ENCODE results near the gene ZDHHC1. TPM values are rescaled to one million over a fixed set of nuclear protein-coding genes. Genes with fewer than 3 reads are reported as not detected.

The ZDHHC1 gene
- polyA plus RNA-seq, 1 of the 3 experiments (the other 2 are of a cell fraction) = 15.8 TPM

DNA sequence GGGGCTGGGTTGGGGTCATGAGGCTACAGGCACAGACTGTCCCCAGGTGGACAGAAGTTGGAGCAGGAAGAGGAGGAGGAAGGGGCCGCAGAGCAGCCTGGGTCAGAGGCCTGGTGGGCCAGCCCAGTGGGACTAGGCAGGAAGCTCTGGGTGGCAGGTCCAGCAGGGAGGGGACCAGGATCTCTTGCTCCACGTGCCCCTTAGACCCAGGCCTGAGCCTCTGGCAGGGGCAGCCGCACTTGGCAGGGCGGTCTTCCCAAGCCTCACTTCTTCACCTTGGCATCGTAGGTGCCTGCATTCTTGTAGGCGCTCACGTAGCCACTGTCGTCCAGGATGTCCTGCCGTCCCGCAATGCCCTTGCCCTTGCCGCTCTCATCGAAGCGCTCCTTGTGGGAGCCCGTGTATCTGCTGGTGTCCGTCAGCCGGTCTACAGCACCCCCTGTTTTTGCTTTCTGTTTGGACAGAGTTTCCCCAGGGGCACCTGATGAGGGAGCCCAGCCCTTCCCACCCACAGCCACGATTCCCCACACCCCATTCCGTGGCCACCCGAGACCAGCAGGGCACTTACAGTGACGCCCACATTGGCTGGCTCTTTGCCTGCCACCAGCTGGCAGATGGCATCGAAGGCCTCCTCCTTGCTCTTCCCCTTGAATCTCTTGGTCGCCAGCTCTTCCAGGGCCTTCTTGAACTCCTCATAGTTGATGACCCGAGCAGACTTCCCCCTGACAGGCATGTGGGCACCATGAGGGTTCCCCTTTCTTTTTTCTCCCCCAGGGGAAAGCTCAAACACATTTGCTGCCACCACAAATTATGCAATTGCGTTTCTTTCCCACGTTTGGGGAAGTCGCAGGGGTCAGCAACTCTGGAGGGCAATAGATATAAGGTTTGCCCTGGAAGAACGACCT, 26.1 kb downstream of the ZDHHC1 start:
- Histone ChIP-seq H3K4me2 (no peak overlapping the region), H2AFZ (ENCODE audit: low read depth) (no peak overlapping the region), H4K20me1 (ENCODE audit: insufficient read depth) (no peaks in the 10 kb centered on the region), H3K36me3 (replicated peaks in 1 of 2; ENCODE audit: control insufficient read depth in 1 of 2, insufficient read depth in 2 of 2, low read length in 1 of 2) (no peaks in the 10 kb centered on the region), H3K27ac (ENCODE audit: low read depth in 2 of 2, low read length in 1 of 2) (no peak overlapping the region; a peak in 1 of 4 replicates), H3K4me3 (ENCODE audit: low read depth in 2 of 2, low read length in 1 of 2) (no peak overlapping the region), H3K27me3 (ENCODE audit: insufficient read depth) (no peaks in the 10 kb centered on the region), H3K79me2 (ENCODE audit: insufficient read depth) (no peaks in the 10 kb centered on the region), H3K9me2 (no peaks in the 10 kb centered on the region), H3K4me1 (ENCODE audit: control insufficient read depth in 1 of 2, insufficient read depth in 2 of 2, low read depth in 1 of 2, low read length in 1 of 2) (peaks cover 13 to 43% of the 10 kb centered on the region in 2 experiments; a peak in 2 of 4 replicates), H3F3A (replicated peaks; ENCODE audit: insufficient read depth) (peaks cover 5% of the 10 kb centered on the region), H3K9ac (no peak overlapping the region), H3K9me3 (no peaks in the 10 kb centered on the region)
- no peak for DNase-seq
- TF ChIP-seq, protein P1, sequence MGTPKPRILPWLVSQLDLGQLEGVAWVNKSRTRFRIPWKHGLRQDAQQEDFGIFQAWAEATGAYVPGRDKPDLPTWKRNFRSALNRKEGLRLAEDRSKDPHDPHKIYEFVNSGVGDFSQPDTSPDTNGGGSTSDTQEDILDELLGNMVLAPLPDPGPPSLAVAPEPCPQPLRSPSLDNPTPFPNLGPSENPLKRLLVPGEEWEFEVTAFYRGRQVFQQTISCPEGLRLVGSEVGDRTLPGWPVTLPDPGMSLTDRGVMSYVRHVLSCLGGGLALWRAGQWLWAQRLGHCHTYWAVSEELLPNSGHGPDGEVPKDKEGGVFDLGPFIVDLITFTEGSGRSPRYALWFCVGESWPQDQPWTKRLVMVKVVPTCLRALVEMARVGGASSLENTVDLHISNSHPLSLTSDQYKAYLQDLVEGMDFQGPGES (IDR thresholded peaks at IDR 0.05; ENCODE audit: low read depth, low read length) = no peak
- no peak for TF ChIP-seq NFIC (IDR thresholded peaks at IDR 0.05; ENCODE audit: borderline replicate concordance)
- no peak for TF ChIP-seq FOXJ3 (CRISPR knock-in tag; IDR thresholded peaks at IDR 0.05)
- TF ChIP-seq TAF1 (IDR thresholded peaks at IDR 0.05; ENCODE audit: borderline replicate concordance, low read depth, low read length) = no peak
- TF ChIP-seq RCOR1 (IDR thresholded peaks at IDR 0.05; ENCODE audit: low read length) = no peak
- no peak for TF ChIP-seq GABPA (IDR thresholded peaks at IDR 0.05; ENCODE audit: low read depth)
- TF ChIP-seq, protein P2, sequence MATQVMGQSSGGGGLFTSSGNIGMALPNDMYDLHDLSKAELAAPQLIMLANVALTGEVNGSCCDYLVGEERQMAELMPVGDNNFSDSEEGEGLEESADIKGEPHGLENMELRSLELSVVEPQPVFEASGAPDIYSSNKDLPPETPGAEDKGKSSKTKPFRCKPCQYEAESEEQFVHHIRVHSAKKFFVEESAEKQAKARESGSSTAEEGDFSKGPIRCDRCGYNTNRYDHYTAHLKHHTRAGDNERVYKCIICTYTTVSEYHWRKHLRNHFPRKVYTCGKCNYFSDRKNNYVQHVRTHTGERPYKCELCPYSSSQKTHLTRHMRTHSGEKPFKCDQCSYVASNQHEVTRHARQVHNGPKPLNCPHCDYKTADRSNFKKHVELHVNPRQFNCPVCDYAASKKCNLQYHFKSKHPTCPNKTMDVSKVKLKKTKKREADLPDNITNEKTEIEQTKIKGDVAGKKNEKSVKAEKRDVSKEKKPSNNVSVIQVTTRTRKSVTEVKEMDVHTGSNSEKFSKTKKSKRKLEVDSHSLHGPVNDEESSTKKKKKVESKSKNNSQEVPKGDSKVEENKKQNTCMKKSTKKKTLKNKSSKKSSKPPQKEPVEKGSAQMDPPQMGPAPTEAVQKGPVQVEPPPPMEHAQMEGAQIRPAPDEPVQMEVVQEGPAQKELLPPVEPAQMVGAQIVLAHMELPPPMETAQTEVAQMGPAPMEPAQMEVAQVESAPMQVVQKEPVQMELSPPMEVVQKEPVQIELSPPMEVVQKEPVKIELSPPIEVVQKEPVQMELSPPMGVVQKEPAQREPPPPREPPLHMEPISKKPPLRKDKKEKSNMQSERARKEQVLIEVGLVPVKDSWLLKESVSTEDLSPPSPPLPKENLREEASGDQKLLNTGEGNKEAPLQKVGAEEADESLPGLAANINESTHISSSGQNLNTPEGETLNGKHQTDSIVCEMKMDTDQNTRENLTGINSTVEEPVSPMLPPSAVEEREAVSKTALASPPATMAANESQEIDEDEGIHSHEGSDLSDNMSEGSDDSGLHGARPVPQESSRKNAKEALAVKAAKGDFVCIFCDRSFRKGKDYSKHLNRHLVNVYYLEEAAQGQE (IDR thresholded peaks at IDR 0.05; ENCODE audit: low read depth, low read length) = no peak
- no peak for TF ChIP-seq ELF1 (IDR thresholded peaks at IDR 0.05)
- ChIA-PET CTCF (interaction anchor here (1.4 to 2.4 kb wide), 4 partner anchors 17 to 91 kb away, joined by 3 to 12 read pairs (median 6); partner anchors contain the start of genes ATP6V0D1, KCTD19 and LRRC36), POLR2A (no interaction called here)
- 93% methylated on average over 24 of the region's 27 CpGs for WGBS (ENCODE audit: low lambda C conversion rate)

DNA sequence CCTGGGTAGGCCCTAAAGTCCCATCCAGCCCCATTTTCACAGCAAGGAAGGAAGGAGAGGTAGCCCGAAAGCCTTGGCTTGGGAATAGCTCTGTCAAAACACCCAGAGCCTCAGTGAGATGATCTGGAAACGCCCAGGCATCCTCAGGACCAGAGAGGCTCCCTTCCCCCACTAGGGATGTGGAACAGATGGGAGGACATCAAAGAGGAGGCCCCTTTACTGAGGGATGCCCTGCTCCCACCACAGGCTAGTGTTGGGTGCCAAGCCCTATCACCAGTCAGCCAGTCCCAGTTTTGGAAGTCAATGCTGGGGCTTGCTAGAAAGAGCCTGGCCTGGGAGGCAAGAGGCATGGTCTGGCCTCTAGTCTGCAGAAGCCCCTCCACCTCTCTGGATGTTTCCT, 27.7 kb downstream of the ZDHHC1 start:
- Histone ChIP-seq H3K4me1 (ENCODE audit: control insufficient read depth in 1 of 2, insufficient read depth in 2 of 2, low read depth in 1 of 2, low read length in 1 of 2) (peaks cover 8 to 37% of the 10 kb centered on the region in 2 experiments; a peak in 2 of 4 replicates), H3K4me2 (no peak overlapping the region), H3K79me2 (ENCODE audit: insufficient read depth) (no peaks in the 10 kb centered on the region), H4K20me1 (ENCODE audit: insufficient read depth) (no peaks in the 10 kb centered on the region), H3F3A (replicated peaks; ENCODE audit: insufficient read depth) (peaks cover 6% of the 10 kb centered on the region), H3K36me3 (replicated peaks in 1 of 2; ENCODE audit: control insufficient read depth in 1 of 2, insufficient read depth in 2 of 2, low read length in 1 of 2) (no peaks in the 10 kb centered on the region), H3K9me2 (no peaks in the 10 kb centered on the region), H3K9me3 (no peaks in the 10 kb centered on the region), H2AFZ (ENCODE audit: low read depth) (no peak overlapping the region), H3K9ac (no peak overlapping the region), H3K27me3 (ENCODE audit: insufficient read depth) (no peaks in the 10 kb centered on the region), H3K4me3 (ENCODE audit: low read depth in 2 of 2, low read length in 1 of 2) (no peak overlapping the region), H3K27ac (ENCODE audit: low read depth in 2 of 2, low read length in 1 of 2) (no peak overlapping the region)
- no peak for TF ChIP-seq TCF12 (IDR thresholded peaks at IDR 0.05)
- TF ChIP-seq, protein P3, sequence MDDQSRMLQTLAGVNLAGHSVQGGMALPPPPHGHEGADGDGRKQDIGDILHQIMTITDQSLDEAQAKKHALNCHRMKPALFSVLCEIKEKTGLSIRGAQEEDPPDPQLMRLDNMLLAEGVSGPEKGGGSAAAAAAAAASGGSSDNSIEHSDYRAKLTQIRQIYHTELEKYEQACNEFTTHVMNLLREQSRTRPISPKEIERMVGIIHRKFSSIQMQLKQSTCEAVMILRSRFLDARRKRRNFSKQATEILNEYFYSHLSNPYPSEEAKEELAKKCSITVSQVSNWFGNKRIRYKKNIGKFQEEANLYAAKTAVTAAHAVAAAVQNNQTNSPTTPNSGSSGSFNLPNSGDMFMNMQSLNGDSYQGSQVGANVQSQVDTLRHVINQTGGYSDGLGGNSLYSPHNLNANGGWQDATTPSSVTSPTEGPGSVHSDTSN (IDR thresholded peaks at IDR 0.05) = no peak
- no peak for TF ChIP-seq GABPA (IDR thresholded peaks at IDR 0.05; ENCODE audit: low read depth)
- no peak for TF ChIP-seq RAD21 (IDR thresholded peaks at IDR 0.05; ENCODE audit: low read length)
- TF ChIP-seq, protein P4, sequence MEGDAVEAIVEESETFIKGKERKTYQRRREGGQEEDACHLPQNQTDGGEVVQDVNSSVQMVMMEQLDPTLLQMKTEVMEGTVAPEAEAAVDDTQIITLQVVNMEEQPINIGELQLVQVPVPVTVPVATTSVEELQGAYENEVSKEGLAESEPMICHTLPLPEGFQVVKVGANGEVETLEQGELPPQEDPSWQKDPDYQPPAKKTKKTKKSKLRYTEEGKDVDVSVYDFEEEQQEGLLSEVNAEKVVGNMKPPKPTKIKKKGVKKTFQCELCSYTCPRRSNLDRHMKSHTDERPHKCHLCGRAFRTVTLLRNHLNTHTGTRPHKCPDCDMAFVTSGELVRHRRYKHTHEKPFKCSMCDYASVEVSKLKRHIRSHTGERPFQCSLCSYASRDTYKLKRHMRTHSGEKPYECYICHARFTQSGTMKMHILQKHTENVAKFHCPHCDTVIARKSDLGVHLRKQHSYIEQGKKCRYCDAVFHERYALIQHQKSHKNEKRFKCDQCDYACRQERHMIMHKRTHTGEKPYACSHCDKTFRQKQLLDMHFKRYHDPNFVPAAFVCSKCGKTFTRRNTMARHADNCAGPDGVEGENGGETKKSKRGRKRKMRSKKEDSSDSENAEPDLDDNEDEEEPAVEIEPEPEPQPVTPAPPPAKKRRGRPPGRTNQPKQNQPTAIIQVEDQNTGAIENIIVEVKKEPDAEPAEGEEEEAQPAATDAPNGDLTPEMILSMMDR (IDR thresholded peaks at IDR 0.05) = no peak
- TF ChIP-seq, protein P1 (IDR thresholded peaks at IDR 0.05; ENCODE audit: low read depth, low read length) = no peak
- no peak for TF ChIP-seq MXI1 (IDR thresholded peaks at IDR 0.05; ENCODE audit: low read depth, low read length)
- TF ChIP-seq FOXM1 (IDR thresholded peaks at IDR 0.05; ENCODE audit: low read depth) = no peak
- no peak for TF ChIP-seq MEF2A (IDR thresholded peaks at IDR 0.05; ENCODE audit: borderline replicate concordance, low read depth)
- no peak for TF ChIP-seq RCOR1 (IDR thresholded peaks at IDR 0.05; ENCODE audit: low read length)
- no peak for TF ChIP-seq YY1 (IDR thresholded peaks at IDR 0.05; ENCODE audit: low read depth)
- ChIA-PET POLR2A (no interaction called here), CTCF (interaction anchor here (0.7 to 3.2 kb wide), 6 partner anchors 11 to 77 kb away, joined by 3 to 14 read pairs (median 6); partner anchors contain the start of genes KCTD19, LRRC36 and ZDHHC1)
- 94% methylated on average over 2 of the region's 2 CpGs for WGBS (ENCODE audit: low lambda C conversion rate)
- DNase-seq = no peak
